ENCODE data around the gene MYBBP1A.

GRCh38 chr17:4599505-4600281 is 44.5 kb upstream of the MYBBP1A start:
- TF ChIP-seq, protein P1, sequence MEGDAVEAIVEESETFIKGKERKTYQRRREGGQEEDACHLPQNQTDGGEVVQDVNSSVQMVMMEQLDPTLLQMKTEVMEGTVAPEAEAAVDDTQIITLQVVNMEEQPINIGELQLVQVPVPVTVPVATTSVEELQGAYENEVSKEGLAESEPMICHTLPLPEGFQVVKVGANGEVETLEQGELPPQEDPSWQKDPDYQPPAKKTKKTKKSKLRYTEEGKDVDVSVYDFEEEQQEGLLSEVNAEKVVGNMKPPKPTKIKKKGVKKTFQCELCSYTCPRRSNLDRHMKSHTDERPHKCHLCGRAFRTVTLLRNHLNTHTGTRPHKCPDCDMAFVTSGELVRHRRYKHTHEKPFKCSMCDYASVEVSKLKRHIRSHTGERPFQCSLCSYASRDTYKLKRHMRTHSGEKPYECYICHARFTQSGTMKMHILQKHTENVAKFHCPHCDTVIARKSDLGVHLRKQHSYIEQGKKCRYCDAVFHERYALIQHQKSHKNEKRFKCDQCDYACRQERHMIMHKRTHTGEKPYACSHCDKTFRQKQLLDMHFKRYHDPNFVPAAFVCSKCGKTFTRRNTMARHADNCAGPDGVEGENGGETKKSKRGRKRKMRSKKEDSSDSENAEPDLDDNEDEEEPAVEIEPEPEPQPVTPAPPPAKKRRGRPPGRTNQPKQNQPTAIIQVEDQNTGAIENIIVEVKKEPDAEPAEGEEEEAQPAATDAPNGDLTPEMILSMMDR (IDR thresholded peaks at IDR 0.05; ENCODE audit: low read depth, low read length): no peak
- no peak for TF ChIP-seq EZH2phosphoT487 (IDR thresholded peaks at IDR 0.05; ENCODE audit: low read depth)
